HCT116 (cell line): ENCODE data around the gene SEPHS1. TPM values are rescaled to one million over a fixed set of nuclear protein-coding genes. Genes with fewer than 3 reads are reported as not detected.

Experiments used
- ATAC-seq: fragments of 200-7000 bp; cut with Tn5 transposase; 2 replicates; pipeline ENCODE4 v1.9.1; 2020; ENCODE audit warnings: mild to moderate bottlenecking, moderate library complexity
- BruUV-seq: library from RNA; stranded (reverse); fragments of 400-500 nt; replicated peaks from 2 replicates; lab custom pipeline; 2021; lab: Mats Ljungman, UMichigan
- CTCF ChIA-PET: fragments of 300-600 bp; sonication (Branson Sonifier 250); formaldehyde crosslinking; loops from one replicate; lab custom pipeline; 2021; ENCODE audit warnings: antibody characterized with exemption; lab: Charles Lee
- POLR2A ChIA-PET: fragments of 300-600, 350-600 bp; sonication (Branson Sonifier 250); formaldehyde crosslinking; loops from one replicate; lab custom pipeline; 2021; ENCODE audit warnings: antibody characterized with exemption; lab: Charles Lee
- RAD21 ChIA-PET, 2 experiments: fragments of 300-600 bp; sonication (Branson Sonifier 250); formaldehyde crosslinking; loops; one replicate each; lab custom pipeline; 2023; ENCODE audit warnings: low total read pairs in 2 of 2; ENCODE audit not compliant: uncharacterized antibody in 2 of 2, unreplicated experiment in 2 of 2, low non-redundant PET in 1 of 2; lab: Charles Lee
- DNase-seq: peaks from one replicate; pipeline ENCODE4 v3.0.0-alpha.2; 2010; ENCODE audit warnings: low read depth, low spot score
- H2AFZ ChIP-seq: fragments of 200-600 bp; shearing (Covaris generic), sonication (generic); 2 replicates; pipeline ENCODE4 v1.6.1; 2017; ENCODE audit warnings: low read depth, mixed run types, mixed read lengths, antibody characterized with exemption, low read length; ENCODE audit not compliant: poor library complexity, severe bottlenecking
- H3K27ac ChIP-seq: 2 replicates; pipeline ENCODE4 v1.5.1; 2012; ENCODE audit warnings: low read depth, low read length
- H3K27me3 ChIP-seq: fragments of 200-600 bp; sonication (generic); 2 replicates; pipeline ENCODE4 v1.6.1; 2016; ENCODE audit warnings: mixed run types, low read length, mixed read lengths; ENCODE audit not compliant: insufficient read depth
- H3K36me3 ChIP-seq, 2 experiments: fragments of 200-500 bp in 1 of 2; fragments of 200-600 bp in 1 of 2; sonication (Bioruptor generic) in 1 of 2; sonication (generic) in 1 of 2; 2 replicates each; pipeline versions ENCODE4 v1.5.1 to v1.6.1; 2014 to 2016; ENCODE audit warnings: low read length in 2 of 2, inconsistent platforms in 1 of 2, mixed read lengths in 1 of 2, mixed run types in 1 of 2; ENCODE audit not compliant: insufficient read depth in 2 of 2, control insufficient read depth in 1 of 2
- H3K4me1 ChIP-seq, 2 experiments: fragments of 200-600 bp in 1 of 2; sonication (generic) in 1 of 2; 2 replicates each; pipeline versions ENCODE4 v1.5.1 to v1.6.1; 2012 to 2017; ENCODE audit warnings: low read length in 2 of 2, inconsistent platforms in 1 of 2, mild to moderate bottlenecking in 1 of 2, mixed read lengths in 1 of 2, mixed run types in 1 of 2, moderate library complexity in 1 of 2; ENCODE audit not compliant: insufficient read depth in 2 of 2, control insufficient read depth in 1 of 2
- H3K4me2 ChIP-seq: fragments of 200-600 bp; sonication (generic); 2 replicates; pipeline ENCODE4 v1.6.1; 2017; ENCODE audit warnings: mixed run types, low read length, mixed read lengths
- H3K4me3 ChIP-seq, 2 experiments: fragments of 200-600 bp in 1 of 2; sonication (generic) in 1 of 2; replicated peaks in 1 of 2; 2 replicates each; pipeline ENCODE4 v1.5.1; 2011 to 2016; ENCODE audit warnings: low read length in 2 of 2, control low read depth in 1 of 2, low read depth in 1 of 2, mild to moderate bottlenecking in 1 of 2, mixed read lengths in 1 of 2, mixed run types in 1 of 2
- H3K79me2 ChIP-seq: fragments of 200-600 bp; sonication (generic); 2 replicates; pipeline ENCODE4 v1.6.1; 2017; ENCODE audit warnings: mild to moderate bottlenecking, mixed run types, low read length, moderate library complexity, mixed read lengths; ENCODE audit not compliant: insufficient read depth
- H3K9ac ChIP-seq: fragments of 200-600 bp; sonication (generic); 2 replicates; pipeline ENCODE4 v1.6.1; 2016; ENCODE audit warnings: low read length, mixed read lengths
- H3K9me2 ChIP-seq: fragments of 200-600 bp; sonication (generic), shearing (Covaris generic); 2 replicates; pipeline ENCODE4 v1.6.1; 2017; ENCODE audit warnings: mixed run types, mild to moderate bottlenecking, moderate library complexity; ENCODE audit not compliant: insufficient read depth
- H3K9me3 ChIP-seq, 2 experiments: fragments of 200-500 bp in 1 of 2; fragments of 200-600 bp in 1 of 2; sonication (Bioruptor generic) in 1 of 2; sonication (generic) in 1 of 2; 2 replicates each; pipeline ENCODE4 v1.6.1; 2014 to 2017; ENCODE audit warnings: low read length in 2 of 2, mixed read lengths in 2 of 2, inconsistent platforms in 1 of 2, low read depth in 1 of 2, mild to moderate bottlenecking in 1 of 2, mixed run types in 1 of 2, moderate library complexity in 1 of 2; ENCODE audit not compliant: control insufficient read depth in 1 of 2, insufficient read depth in 1 of 2
- H4K20me1 ChIP-seq: fragments of 200-600 bp; sonication (generic), shearing (Covaris generic); 2 replicates; pipeline ENCODE4 v1.6.1; 2017; ENCODE audit warnings: mixed run types, mild to moderate bottlenecking, moderate library complexity; ENCODE audit not compliant: insufficient read depth
- CBX3 ChIP-seq: IDR thresholded peaks from 2 replicates; pipeline ENCODE4 v1.6.1; 2012; ENCODE audit warnings: low read depth
- CEBPB ChIP-seq: IDR thresholded peaks from 2 replicates; pipeline ENCODE4 v1.6.1; 2012; ENCODE audit warnings: low read depth
- EGR1 ChIP-seq: IDR thresholded peaks from 2 replicates; pipeline ENCODE4 v1.6.1; 2012; ENCODE audit warnings: low read depth
- ELF1 ChIP-seq: IDR thresholded peaks from 2 replicates; pipeline ENCODE4 v1.6.1; 2012; ENCODE audit warnings: low read depth, borderline replicate concordance
- EZH2 ChIP-seq: fragments of 200-600 bp; sonication (generic); IDR thresholded peaks from 2 replicates; pipeline ENCODE4 v1.6.1; 2017; ENCODE audit warnings: antibody characterized with exemption, mixed run types
- EZH2phosphoT487 ChIP-seq: fragments of 200-600 bp; IDR thresholded peaks from 2 replicates; pipeline ENCODE4 v1.6.1; 2018; ENCODE audit warnings: antibody characterized with exemption, borderline replicate concordance
- FOSL1 ChIP-seq: IDR thresholded peaks from 2 replicates; pipeline ENCODE4 v1.6.1; 2012; ENCODE audit warnings: low read depth
- JUND ChIP-seq: IDR thresholded peaks from 2 replicates; pipeline ENCODE4 v1.6.1; 2012
- POLR2A ChIP-seq: IDR thresholded peaks from 2 replicates; pipeline ENCODE4 v1.7.0; 2011; ENCODE audit warnings: borderline replicate concordance; ENCODE audit not compliant: insufficient read depth, insufficient read length; ENCODE audit errors: extremely low read depth
- POLR2AphosphoS5 ChIP-seq: IDR thresholded peaks from 2 replicates; pipeline ENCODE4 v1.6.1; 2011; ENCODE audit warnings: mild to moderate bottlenecking, low read depth, low read length, moderate library complexity
- RAD21 ChIP-seq: IDR thresholded peaks from 2 replicates; pipeline ENCODE4 v1.6.1; 2012; ENCODE audit warnings: low read depth, mild to moderate bottlenecking
- SIN3A ChIP-seq: IDR thresholded peaks from 2 replicates; pipeline ENCODE4 v1.6.1; 2012; ENCODE audit warnings: low read depth
- SRF ChIP-seq: IDR thresholded peaks from 2 replicates; pipeline ENCODE4 v1.6.1; 2012; ENCODE audit warnings: low read depth
- TCF7L2 ChIP-seq: IDR thresholded peaks from 2 replicates; pipeline ENCODE4 v1.7.0; 2011; ENCODE audit warnings: borderline replicate concordance, inconsistent platforms; ENCODE audit not compliant: insufficient read depth, insufficient read length; ENCODE audit errors: extremely low read depth
- YY1 ChIP-seq: IDR thresholded peaks from 2 replicates; pipeline ENCODE4 v1.6.1; 2011; ENCODE audit warnings: low read length, low read depth, moderate library complexity, mild to moderate bottlenecking; ENCODE audit not compliant: insufficient replicate concordance; ENCODE audit errors: extremely low read depth
- intact Hi-C: fragments of 100-400 bp; cut with micrococcal nuclease; formaldehyde crosslinking; loops from 2 replicates; pipeline ENCODE4 v1.10.0; 2022
- total RNA-seq: library from RNA; stranded (reverse); gene quantifications from one replicate; pipeline ENCODE4 v1.2.1, GENCODE V29; 2021; ENCODE audit not compliant: unreplicated experiment
- TF ChIP-seq, protein P1 (sequence below): IDR thresholded peaks from 2 replicates; pipeline ENCODE4 v1.6.1; 2011; ENCODE audit warnings: mild to moderate bottlenecking, low read length, moderate library complexity; ENCODE audit not compliant: insufficient replicate concordance; ENCODE audit errors: extremely low read depth
- TF ChIP-seq, protein P2 (sequence below), 3 experiments: fragments of 200-600 bp in 1 of 3; sonication (generic) in 1 of 3; IDR thresholded peaks in 2 of 3; conservative IDR thresholded peaks in 1 of 3; 2 replicates each; pipeline ENCODE4 v1.5.1; 2012 to 2017; ENCODE audit warnings: low read depth in 2 of 3, low read length in 2 of 3, antibody characterized with exemption in 1 of 3, borderline replicate concordance in 1 of 3, control low read depth in 1 of 3, mild to moderate bottlenecking in 1 of 3, mixed read lengths in 1 of 3, mixed run types in 1 of 3, moderate library complexity in 1 of 3; ENCODE audit not compliant: insufficient read depth in 1 of 3
- TF ChIP-seq, protein P3 (sequence below): IDR thresholded peaks from 2 replicates; pipeline ENCODE4 v1.6.1; 2012; ENCODE audit warnings: low read depth

SEPHS1 gene
- total RNA-seq, 1 experiment from 2014 or later = 51.7 TPM

DNA sequence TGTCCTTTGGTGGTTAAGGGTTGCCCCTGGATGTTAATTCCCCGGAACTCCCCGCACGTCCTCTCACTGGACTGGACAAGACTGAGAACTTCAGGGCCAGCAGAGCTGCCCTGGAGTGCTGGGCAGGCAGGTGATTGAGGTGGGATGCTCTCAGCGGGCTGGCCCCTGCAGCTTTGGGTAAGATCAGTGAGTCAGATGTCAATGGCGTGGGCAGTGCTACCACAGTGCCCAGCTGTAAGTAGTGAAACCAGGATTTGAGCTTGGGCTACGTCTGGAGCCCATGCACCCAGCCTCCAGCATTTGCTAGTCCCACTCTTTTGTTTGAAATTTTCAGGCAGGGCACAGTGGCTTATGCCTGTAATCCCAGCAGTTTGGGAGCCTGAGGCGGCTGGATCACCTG lies 6.7 kb upstream of the SEPHS1 start:
- Histone ChIP-seq H4K20me1 (no peaks in the 10 kb centered on the region), H3K4me2 (no peak overlapping the region), H3K79me2 (no peaks in the 10 kb centered on the region), H3K4me1 (peaks cover 5 to 9% of the 10 kb centered on the region in 2 experiments; a peak in 3 of 4 replicates), H3K9ac (no peak overlapping the region), H2AFZ (no peak overlapping the region), H3K27me3 (no peaks in the 10 kb centered on the region), H3K36me3 (no peaks in the 10 kb centered on the region), H3K27ac (no peak overlapping the region), H3K4me3 (no peak overlapping the region), H3K9me2 (no peaks in the 10 kb centered on the region), H3K9me3 (no peaks in the 10 kb centered on the region)
- TF ChIP-seq, protein P1, sequence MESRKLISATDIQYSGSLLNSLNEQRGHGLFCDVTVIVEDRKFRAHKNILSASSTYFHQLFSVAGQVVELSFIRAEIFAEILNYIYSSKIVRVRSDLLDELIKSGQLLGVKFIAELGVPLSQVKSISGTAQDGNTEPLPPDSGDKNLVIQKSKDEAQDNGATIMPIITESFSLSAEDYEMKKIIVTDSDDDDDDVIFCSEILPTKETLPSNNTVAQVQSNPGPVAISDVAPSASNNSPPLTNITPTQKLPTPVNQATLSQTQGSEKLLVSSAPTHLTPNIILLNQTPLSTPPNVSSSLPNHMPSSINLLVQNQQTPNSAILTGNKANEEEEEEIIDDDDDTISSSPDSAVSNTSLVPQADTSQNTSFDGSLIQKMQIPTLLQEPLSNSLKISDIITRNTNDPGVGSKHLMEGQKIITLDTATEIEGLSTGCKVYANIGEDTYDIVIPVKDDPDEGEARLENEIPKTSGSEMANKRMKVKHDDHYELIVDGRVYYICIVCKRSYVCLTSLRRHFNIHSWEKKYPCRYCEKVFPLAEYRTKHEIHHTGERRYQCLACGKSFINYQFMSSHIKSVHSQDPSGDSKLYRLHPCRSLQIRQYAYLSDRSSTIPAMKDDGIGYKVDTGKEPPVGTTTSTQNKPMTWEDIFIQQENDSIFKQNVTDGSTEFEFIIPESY = no peak
- TF ChIP-seq CEBPB (no peak), CBX3 (no peak), POLR2AphosphoS5 (no peak), ELF1 (no peak), POLR2A (no peak), FOSL1 (no peak), RAD21 (no peak), EZH2 (no peak), SRF (no peak), SIN3A (no peak), JUND (no peak), TCF7L2 (no peak), EZH2phosphoT487 (no peak), YY1 (no peak), EGR1 (no peak)
- TF ChIP-seq, protein P2, sequence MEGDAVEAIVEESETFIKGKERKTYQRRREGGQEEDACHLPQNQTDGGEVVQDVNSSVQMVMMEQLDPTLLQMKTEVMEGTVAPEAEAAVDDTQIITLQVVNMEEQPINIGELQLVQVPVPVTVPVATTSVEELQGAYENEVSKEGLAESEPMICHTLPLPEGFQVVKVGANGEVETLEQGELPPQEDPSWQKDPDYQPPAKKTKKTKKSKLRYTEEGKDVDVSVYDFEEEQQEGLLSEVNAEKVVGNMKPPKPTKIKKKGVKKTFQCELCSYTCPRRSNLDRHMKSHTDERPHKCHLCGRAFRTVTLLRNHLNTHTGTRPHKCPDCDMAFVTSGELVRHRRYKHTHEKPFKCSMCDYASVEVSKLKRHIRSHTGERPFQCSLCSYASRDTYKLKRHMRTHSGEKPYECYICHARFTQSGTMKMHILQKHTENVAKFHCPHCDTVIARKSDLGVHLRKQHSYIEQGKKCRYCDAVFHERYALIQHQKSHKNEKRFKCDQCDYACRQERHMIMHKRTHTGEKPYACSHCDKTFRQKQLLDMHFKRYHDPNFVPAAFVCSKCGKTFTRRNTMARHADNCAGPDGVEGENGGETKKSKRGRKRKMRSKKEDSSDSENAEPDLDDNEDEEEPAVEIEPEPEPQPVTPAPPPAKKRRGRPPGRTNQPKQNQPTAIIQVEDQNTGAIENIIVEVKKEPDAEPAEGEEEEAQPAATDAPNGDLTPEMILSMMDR (IDR thresholded peaks at IDR 0.05 in 2 of 3, conservative IDR thresholded peaks at IDR 0.05 in 1 of 3; ENCODE audit: borderline replicate concordance in 1 of 3, insufficient read depth in 1 of 3, low read depth in 2 of 3, low read length in 2 of 3) = no peak
- TF ChIP-seq, protein P3, sequence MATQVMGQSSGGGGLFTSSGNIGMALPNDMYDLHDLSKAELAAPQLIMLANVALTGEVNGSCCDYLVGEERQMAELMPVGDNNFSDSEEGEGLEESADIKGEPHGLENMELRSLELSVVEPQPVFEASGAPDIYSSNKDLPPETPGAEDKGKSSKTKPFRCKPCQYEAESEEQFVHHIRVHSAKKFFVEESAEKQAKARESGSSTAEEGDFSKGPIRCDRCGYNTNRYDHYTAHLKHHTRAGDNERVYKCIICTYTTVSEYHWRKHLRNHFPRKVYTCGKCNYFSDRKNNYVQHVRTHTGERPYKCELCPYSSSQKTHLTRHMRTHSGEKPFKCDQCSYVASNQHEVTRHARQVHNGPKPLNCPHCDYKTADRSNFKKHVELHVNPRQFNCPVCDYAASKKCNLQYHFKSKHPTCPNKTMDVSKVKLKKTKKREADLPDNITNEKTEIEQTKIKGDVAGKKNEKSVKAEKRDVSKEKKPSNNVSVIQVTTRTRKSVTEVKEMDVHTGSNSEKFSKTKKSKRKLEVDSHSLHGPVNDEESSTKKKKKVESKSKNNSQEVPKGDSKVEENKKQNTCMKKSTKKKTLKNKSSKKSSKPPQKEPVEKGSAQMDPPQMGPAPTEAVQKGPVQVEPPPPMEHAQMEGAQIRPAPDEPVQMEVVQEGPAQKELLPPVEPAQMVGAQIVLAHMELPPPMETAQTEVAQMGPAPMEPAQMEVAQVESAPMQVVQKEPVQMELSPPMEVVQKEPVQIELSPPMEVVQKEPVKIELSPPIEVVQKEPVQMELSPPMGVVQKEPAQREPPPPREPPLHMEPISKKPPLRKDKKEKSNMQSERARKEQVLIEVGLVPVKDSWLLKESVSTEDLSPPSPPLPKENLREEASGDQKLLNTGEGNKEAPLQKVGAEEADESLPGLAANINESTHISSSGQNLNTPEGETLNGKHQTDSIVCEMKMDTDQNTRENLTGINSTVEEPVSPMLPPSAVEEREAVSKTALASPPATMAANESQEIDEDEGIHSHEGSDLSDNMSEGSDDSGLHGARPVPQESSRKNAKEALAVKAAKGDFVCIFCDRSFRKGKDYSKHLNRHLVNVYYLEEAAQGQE = no peak
- ATAC-seq (no peak), DNase-seq (no peak)
- no TSS peak for BruUV-seq
- ChIA-PET POLR2A (no interaction called here), CTCF (no interaction called here), RAD21 (no interaction called here)
- intact Hi-C loops = no loop called here
